Keratinocyte (primary cell): ENCODE measurements around the gene VPS41. TPM values are rescaled to one million over a fixed set of nuclear protein-coding genes. Genes with fewer than 3 reads are reported as not detected.

ENCODE experiments used
- DNase-seq: peaks from one replicate; pipeline ENCODE4 v3.0.0-alpha.2; 2011; ENCODE audit warnings: low read depth, missing footprints, low spot score
- FAIRE-seq: peaks from 2 replicates; lab custom pipeline; 2011; peaks lifted over from hg19 to GRCh38; lab: Jason Lieb, UNC
- H2AFZ ChIP-seq: 2 replicates; pipeline ENCODE4 v1.6.0; 2012; ENCODE audit warnings: low read length, control low read depth, inconsistent platforms; ENCODE audit not compliant: control insufficient read depth
- H3K27ac ChIP-seq: 2 replicates; pipeline ENCODE4 v1.5.1; 2011; ENCODE audit warnings: low read length; ENCODE audit not compliant: control insufficient read depth, insufficient read depth
- H3K27me3 ChIP-seq: 3 replicates; pipeline ENCODE4 v1.6.0; 2011; ENCODE audit warnings: low read length; ENCODE audit not compliant: control insufficient read depth, insufficient read depth; ENCODE audit errors: extremely low read depth
- H3K36me3 ChIP-seq, 2 experiments: 2 replicates in 1 of 2; 3 replicates in 1 of 2; pipeline ENCODE4 v1.5.1; 2011; ENCODE audit warnings: low read length in 2 of 2, mild to moderate bottlenecking in 1 of 2; ENCODE audit not compliant: control insufficient read depth in 2 of 2, insufficient read depth in 2 of 2; ENCODE audit errors: extremely low read depth in 1 of 2
- H3K4me1 ChIP-seq: 3 replicates; pipeline ENCODE4 v1.5.1; 2011; ENCODE audit warnings: low read length; ENCODE audit not compliant: control insufficient read depth, insufficient read depth; ENCODE audit errors: extremely low read depth
- H3K4me2 ChIP-seq: 3 replicates; pipeline ENCODE4 v1.6.0; 2011; ENCODE audit warnings: low read depth, low read length; ENCODE audit not compliant: control insufficient read depth, insufficient read depth; ENCODE audit errors: extremely low read depth
- H3K4me3 ChIP-seq, 3 experiments: fragments of 200-600 bp in 1 of 3; sonication (generic) in 1 of 3; 2 replicates in 2 of 3; 3 replicates in 1 of 3; pipeline ENCODE4 v1.5.1; 2011 to 2016; ENCODE audit warnings: low read length in 3 of 3, mild to moderate bottlenecking in 3 of 3, control low read depth in 2 of 3, inconsistent platforms in 1 of 3, low read depth in 1 of 3, mixed read lengths in 1 of 3, mixed run types in 1 of 3, moderate library complexity in 1 of 3; ENCODE audit not compliant: control insufficient read depth in 2 of 3, insufficient read depth in 2 of 3; ENCODE audit errors: extremely low read depth in 1 of 3
- H3K79me2 ChIP-seq: 2 replicates; pipeline ENCODE4 v1.6.0; 2012; ENCODE audit warnings: low read length; ENCODE audit not compliant: control insufficient read depth, insufficient read depth
- H3K9ac ChIP-seq: 3 replicates; pipeline ENCODE4 v1.6.0; 2011; ENCODE audit warnings: low read length; ENCODE audit not compliant: control insufficient read depth, insufficient read depth; ENCODE audit errors: extremely low read depth
- H3K9me1 ChIP-seq: 3 replicates; pipeline ENCODE4 v1.6.0; 2011; ENCODE audit warnings: low read length; ENCODE audit not compliant: control insufficient read depth, insufficient read depth; ENCODE audit errors: extremely low read depth
- H3K9me3 ChIP-seq: 2 replicates; pipeline ENCODE4 v1.5.1; 2012; ENCODE audit warnings: low read depth, low read length; ENCODE audit not compliant: control insufficient read depth
- H4K20me1 ChIP-seq: 3 replicates; pipeline ENCODE4 v1.6.0; 2011; ENCODE audit warnings: low read length; ENCODE audit not compliant: control insufficient read depth, insufficient read depth; ENCODE audit errors: extremely low read depth
- EZH2 ChIP-seq: IDR thresholded peaks from one replicate; pipeline ENCODE4 v1.6.1; 2012; ENCODE audit warnings: inconsistent platforms, mild to moderate bottlenecking, low read length, moderate library complexity
- dilution Hi-C: fragments of 300-500 bp; cut with MboI; formaldehyde crosslinking; loops from one replicate; pipeline ENCODE4 v1.7.0; 2020; ENCODE audit warnings: low sequenced_read_pairs; ENCODE audit not compliant: extremely low pct_ligation_motif_present
- polyA plus RNA-seq, 5 experiments: library from polyadenylated mRNA; depleted of rRNA in 3 of 5; stranded (reverse) in 3 of 5; stranded (forward) in 1 of 5; unstranded in 1 of 5; fragments of >200 nt; gene quantifications; 1 replicate in 1 of 5; 2 replicates in 3 of 5; 3 replicates in 1 of 5; pipeline versions ENCODE4 v1.2.1 to v1.2.3, GENCODE V29; 2011 to 2012; ENCODE audit warnings: missing spikeins in 2 of 5, low read depth in 1 of 5, low replicate concordance in 1 of 5
- TF ChIP-seq, protein P1 (sequence below), 3 experiments: IDR thresholded peaks in 1 of 3; conservative IDR thresholded peaks in 1 of 3; optimal IDR thresholded peaks in 1 of 3; 2 replicates in 2 of 3; 3 replicates in 1 of 3; pipeline versions ENCODE3 to v1.5.1; 2011; ENCODE audit warnings: low read length in 3 of 3, mild to moderate bottlenecking in 3 of 3, moderate library complexity in 2 of 3, control low read depth in 1 of 3, inconsistent platforms in 1 of 3; ENCODE audit not compliant: insufficient read depth in 2 of 3; ENCODE audit errors: extremely low read depth in 1 of 3

VPS41 gene
- polyA plus RNA-seq, 1 donor (not counting 4 experiments of a cell fraction or from before 2014, with no cell fraction given): 38.1 TPM

DNA sequence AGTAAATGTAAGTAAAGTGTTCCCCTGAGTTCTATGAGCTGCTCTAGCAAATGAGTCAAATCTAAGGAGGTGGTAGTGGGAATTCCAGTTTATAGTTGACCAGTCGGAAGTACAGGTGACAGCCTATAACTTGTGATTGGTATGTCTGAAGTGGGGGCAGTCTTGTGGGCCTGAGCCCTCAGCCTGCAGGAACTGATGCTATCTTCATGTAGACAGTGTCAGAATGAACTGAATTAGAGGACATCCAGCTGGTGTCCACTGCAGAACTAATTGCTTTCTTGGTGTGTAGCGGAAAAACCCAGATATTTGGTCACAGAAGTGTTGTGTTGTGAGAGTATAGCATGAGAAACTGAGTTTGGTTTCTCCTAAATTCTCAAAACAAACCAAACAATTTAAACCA, 150.0 kb downstream of the VPS41 start:
- no peaks in the 10 kb centered on the region for H4K20me1 ChIP-seq
- dilution Hi-C loops: no loop called here
- H3K4me2 ChIP-seq: no peak overlapping the region
- TF ChIP-seq, protein P1, sequence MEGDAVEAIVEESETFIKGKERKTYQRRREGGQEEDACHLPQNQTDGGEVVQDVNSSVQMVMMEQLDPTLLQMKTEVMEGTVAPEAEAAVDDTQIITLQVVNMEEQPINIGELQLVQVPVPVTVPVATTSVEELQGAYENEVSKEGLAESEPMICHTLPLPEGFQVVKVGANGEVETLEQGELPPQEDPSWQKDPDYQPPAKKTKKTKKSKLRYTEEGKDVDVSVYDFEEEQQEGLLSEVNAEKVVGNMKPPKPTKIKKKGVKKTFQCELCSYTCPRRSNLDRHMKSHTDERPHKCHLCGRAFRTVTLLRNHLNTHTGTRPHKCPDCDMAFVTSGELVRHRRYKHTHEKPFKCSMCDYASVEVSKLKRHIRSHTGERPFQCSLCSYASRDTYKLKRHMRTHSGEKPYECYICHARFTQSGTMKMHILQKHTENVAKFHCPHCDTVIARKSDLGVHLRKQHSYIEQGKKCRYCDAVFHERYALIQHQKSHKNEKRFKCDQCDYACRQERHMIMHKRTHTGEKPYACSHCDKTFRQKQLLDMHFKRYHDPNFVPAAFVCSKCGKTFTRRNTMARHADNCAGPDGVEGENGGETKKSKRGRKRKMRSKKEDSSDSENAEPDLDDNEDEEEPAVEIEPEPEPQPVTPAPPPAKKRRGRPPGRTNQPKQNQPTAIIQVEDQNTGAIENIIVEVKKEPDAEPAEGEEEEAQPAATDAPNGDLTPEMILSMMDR (optimal IDR thresholded peaks at IDR 0.05 in 1 of 3, IDR thresholded peaks at IDR 0.05 in 1 of 3, conservative IDR thresholded peaks at IDR 0.05 in 1 of 3; ENCODE audit: extremely low read depth in 1 of 3, insufficient read depth in 2 of 3, low read length in 3 of 3): no peak
- no peak for TF ChIP-seq EZH2
- H3K9ac ChIP-seq: no peak overlapping the region
- no peak overlapping the region for H2AFZ ChIP-seq
- H3K27ac ChIP-seq: no peak overlapping the region
- H3K9me1 ChIP-seq: no peaks in the 10 kb centered on the region
- DNase-seq (no peak), FAIRE-seq (no peak)
- no peaks in the 10 kb centered on the region for H3K79me2 ChIP-seq
- H3K36me3 ChIP-seq: peaks cover 0 to 2% of the 10 kb centered on the region in 2 experiments
- no peaks in the 10 kb centered on the region for H3K4me1 ChIP-seq
- no peaks in the 10 kb centered on the region for H3K27me3 ChIP-seq
- no peak overlapping the region for H3K4me3 ChIP-seq
- no peaks in the 10 kb centered on the region for H3K9me3 ChIP-seq

DNA sequence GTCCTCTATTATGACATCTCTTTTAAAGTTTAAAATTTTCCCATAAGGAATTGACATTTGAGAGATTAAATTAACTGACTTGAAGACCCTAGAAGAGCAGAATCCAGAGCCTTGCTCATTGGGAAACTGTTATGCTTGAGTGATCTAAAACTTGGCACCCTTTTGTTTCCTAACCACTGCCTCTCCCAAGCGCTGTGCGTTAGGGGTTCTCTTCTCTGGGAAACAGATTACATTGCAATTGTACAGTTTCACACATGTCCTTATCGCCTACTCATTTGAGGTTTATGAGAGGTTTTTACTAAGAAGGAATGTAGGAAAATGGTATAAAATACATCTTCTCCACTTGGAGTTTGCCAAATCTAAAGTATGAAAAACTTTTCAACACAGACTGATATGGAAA, 151.1 kb downstream of the VPS41 start:
- H3K4me2 ChIP-seq: no peak overlapping the region
- H3K4me3 ChIP-seq: no peak overlapping the region
- no peak overlapping the region for H3K9ac ChIP-seq
- no peak overlapping the region for H2AFZ ChIP-seq
- no peak for TF ChIP-seq EZH2
- TF ChIP-seq, protein P1 (optimal IDR thresholded peaks at IDR 0.05 in 1 of 3, IDR thresholded peaks at IDR 0.05 in 1 of 3, conservative IDR thresholded peaks at IDR 0.05 in 1 of 3; ENCODE audit: extremely low read depth in 1 of 3, insufficient read depth in 2 of 3, low read length in 3 of 3): no peak
- H3K27me3 ChIP-seq: no peaks in the 10 kb centered on the region
- DNase-seq (no peak), FAIRE-seq (no peak)
- H4K20me1 ChIP-seq: no peaks in the 10 kb centered on the region
- dilution Hi-C loops: no loop called here
- no peaks in the 10 kb centered on the region for H3K9me3 ChIP-seq
- H3K79me2 ChIP-seq: no peaks in the 10 kb centered on the region
- peaks cover 0 to 2% of the 10 kb centered on the region in 2 experiments for H3K36me3 ChIP-seq
- no peaks in the 10 kb centered on the region for H3K4me1 ChIP-seq
- no peaks in the 10 kb centered on the region for H3K9me1 ChIP-seq
- H3K27ac ChIP-seq: no peak overlapping the region
